Measurements from ENCODE around the gene MSMB.
"Not testable (repeated sequence)": the region's sequence is repeated elsewhere in the genome, so short reads cannot be mapped to it uniquely, and the experiment has no call there.

Gene MSMB

DNA sequence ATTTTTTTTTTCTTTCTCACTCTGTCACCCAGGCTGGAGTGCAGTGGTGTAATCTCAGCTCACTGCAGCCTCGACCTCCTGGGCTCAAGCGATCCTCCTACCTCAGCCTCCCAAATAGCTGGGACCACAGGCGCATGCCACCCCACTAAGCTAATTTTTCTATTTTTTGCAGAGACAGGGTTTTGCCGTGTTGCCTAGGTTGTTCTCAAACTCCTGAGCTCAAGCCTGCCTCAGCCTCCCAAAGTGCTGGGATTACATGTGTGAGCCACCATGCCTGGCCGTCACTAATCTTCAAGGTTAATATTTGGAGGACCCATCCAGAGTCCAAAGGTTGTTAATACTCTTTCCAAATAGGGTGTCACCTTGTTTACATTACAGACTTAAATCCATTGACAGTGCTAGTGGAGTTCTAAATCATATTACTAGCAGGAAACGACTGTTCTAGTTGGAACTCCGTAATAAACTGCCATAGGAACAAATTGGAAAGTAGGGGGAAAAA lies 43.8 kb downstream of the MSMB start:
- not testable (repeated sequence) for H3K9ac ChIP-seq (ENCODE audit: low read depth, low read length); H3K27ac ChIP-seq (ENCODE audit: low read depth, low read length); H3K27me3 ChIP-seq (ENCODE audit: control insufficient read depth, insufficient read depth, low read length); H3K4me3 ChIP-seq (ENCODE audit: low read depth, low read length); H3K9me3 ChIP-seq (ENCODE audit: control insufficient read depth, insufficient read depth, low read length)
- peaks cover 63% of the 10 kb centered on the region for H3K36me3 ChIP-seq (ENCODE audit: control insufficient read depth, insufficient read depth, low read length)
- H3K4me1 ChIP-seq (ENCODE audit: control insufficient read depth, insufficient read depth, low read length) = peaks cover 18% of the 10 kb centered on the region

GRCh38 chr10:46001187-46001756 lies 44.8 kb downstream of the MSMB start:
- peaks cover 19% of the 10 kb centered on the region for H3K4me1 ChIP-seq (ENCODE audit: control insufficient read depth, insufficient read depth, low read length)

DNA sequence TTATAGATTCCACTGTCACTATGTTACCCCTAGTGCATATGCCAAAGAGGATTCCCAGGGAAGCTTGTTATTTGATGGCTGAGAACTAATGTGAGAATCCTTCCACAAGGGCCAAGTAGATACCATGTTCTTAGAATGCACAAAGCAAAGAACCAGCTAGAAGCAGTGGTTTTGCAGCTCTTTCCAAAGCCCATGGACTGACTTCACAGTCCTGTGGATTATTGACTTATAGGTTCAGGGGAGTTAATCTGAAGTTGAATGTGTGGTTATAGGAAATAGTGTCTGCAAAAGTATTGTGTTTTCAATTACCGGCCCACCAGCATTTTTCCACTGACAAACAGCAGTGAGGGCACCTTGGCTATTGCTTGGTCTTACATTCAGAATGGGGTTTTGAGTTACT lies 45.5 kb downstream of the MSMB start:
- no peak overlapping the region for H3K27ac ChIP-seq (ENCODE audit: low read depth, low read length)
- H3K4me3 ChIP-seq (ENCODE audit: low read depth, low read length) = no peak overlapping the region
- peaks cover 19% of the 10 kb centered on the region for H3K4me1 ChIP-seq (ENCODE audit: control insufficient read depth, insufficient read depth, low read length)
- H3K36me3 ChIP-seq (ENCODE audit: control insufficient read depth, insufficient read depth, low read length) = peaks cover 51% of the 10 kb centered on the region
- no peak overlapping the region for H3K9ac ChIP-seq (ENCODE audit: low read depth, low read length)
- H3K9me3 ChIP-seq (ENCODE audit: control insufficient read depth, insufficient read depth, low read length) = no peaks in the 10 kb centered on the region
- H3K27me3 ChIP-seq (ENCODE audit: control insufficient read depth, insufficient read depth, low read length) = no peaks in the 10 kb centered on the region

More at GRCh38 chr10:46001187-46001756, 44.8 kb downstream of the MSMB start:
- Histone ChIP-seq H3K27ac (ENCODE audit: low read depth, low read length) (no peak overlapping the region), H3K4me3 (ENCODE audit: low read depth, low read length) (no peak overlapping the region), H3K9ac (ENCODE audit: low read depth, low read length) (no peak overlapping the region), H3K36me3 (ENCODE audit: control insufficient read depth, insufficient read depth, low read length) (peaks cover 58% of the 10 kb centered on the region), H3K9me3 (ENCODE audit: control insufficient read depth, insufficient read depth, low read length) (no peaks in the 10 kb centered on the region), H3K27me3 (ENCODE audit: control insufficient read depth, insufficient read depth, low read length) (no peaks in the 10 kb centered on the region)

- not testable (repeated sequence) for H3K27me3 ChIP-seq (ENCODE audit: control insufficient read depth, insufficient read depth, low read length); H3K9ac ChIP-seq (ENCODE audit: low read depth, low read length); H3K9me3 ChIP-seq (ENCODE audit: control insufficient read depth, insufficient read depth, low read length); H3K4me3 ChIP-seq (ENCODE audit: low read depth, low read length)
- H3K36me3 ChIP-seq (ENCODE audit: control insufficient read depth, insufficient read depth, low read length) = peaks cover 45% of the 10 kb centered on the region
- peak overlapping the region; percentile 47 for H3K27ac ChIP-seq (ENCODE audit: low read depth, low read length)
- peaks cover 19% of the 10 kb centered on the region for H3K4me1 ChIP-seq (ENCODE audit: control insufficient read depth, insufficient read depth, low read length)
These were observed 46.1 kb downstream of the MSMB start for GRCh38 chr10:45999955-46000354.

DNA sequence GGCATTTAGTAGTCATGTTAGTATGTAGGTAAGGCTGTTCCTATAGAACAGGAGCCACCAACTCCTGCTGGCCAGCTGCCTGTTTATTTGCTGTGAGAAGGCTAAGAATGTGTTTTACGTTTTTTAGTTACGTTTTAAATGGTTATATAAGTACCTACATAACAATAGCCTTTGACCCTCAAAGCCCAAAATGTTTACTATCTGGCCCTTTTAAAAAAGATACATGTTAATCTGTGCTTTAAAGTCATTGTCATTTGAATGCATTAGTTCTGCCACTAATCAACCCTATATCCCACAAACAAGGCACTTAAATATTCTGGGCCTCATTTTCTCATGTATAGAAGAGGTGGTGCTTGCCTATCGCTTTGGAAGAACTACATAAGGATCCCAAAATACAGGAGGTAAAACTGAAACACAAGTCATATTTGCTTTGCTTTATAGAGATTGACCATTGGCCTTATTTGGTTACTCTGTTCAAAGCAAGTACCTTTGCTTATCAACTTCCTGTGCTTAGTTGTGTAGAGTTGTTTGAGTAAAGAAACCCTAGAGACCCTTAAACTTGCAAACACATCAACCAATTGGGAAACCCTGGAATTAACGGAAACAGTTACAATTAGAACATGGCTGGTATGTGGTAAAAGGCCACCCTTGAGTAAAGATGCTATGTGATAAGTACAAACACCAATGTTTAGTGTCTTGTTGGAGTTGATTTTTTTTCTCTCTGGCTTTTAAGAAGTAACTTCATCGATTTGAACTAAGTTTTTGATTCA lies 47.9 kb downstream of the MSMB start:
- H3K4me3 ChIP-seq (ENCODE audit: low read depth, low read length) = no peak overlapping the region
- peaks cover 36% of the 10 kb centered on the region for H3K36me3 ChIP-seq (ENCODE audit: control insufficient read depth, insufficient read depth, low read length)
- peak overlapping the region; percentile 63 for H3K27ac ChIP-seq (ENCODE audit: low read depth, low read length)
- H3K9me3 ChIP-seq (ENCODE audit: control insufficient read depth, insufficient read depth, low read length) = no peaks in the 10 kb centered on the region
- no peak overlapping the region for H3K9ac ChIP-seq (ENCODE audit: low read depth, low read length)
- H3K27me3 ChIP-seq (ENCODE audit: control insufficient read depth, insufficient read depth, low read length) = no peaks in the 10 kb centered on the region
- peaks cover 19% of the 10 kb centered on the region for H3K4me1 ChIP-seq (ENCODE audit: control insufficient read depth, insufficient read depth, low read length)

DNA sequence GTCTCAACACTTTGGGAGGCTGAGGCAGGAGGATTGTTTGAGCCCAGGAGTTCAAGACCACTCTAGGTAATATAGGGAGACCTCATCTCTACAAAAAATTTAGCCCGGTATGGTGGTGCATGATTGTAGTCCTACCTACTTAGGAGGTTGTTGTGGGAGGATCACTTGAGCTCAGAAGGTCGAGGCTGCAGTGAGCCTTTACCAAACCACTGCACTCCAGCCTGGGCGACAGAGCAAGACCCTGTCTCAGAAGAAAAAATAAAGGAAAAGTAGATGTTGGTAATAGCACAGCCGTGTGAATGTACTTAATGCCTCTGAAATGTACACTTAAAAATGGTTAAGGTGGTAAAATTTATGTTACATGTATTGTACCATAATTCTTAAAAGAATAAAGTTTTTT lies 48.5 kb downstream of the MSMB start:
- H3K36me3 ChIP-seq (ENCODE audit: control insufficient read depth, insufficient read depth, low read length) = peaks cover 31% of the 10 kb centered on the region
- H3K9ac ChIP-seq (ENCODE audit: low read depth, low read length) = no peak overlapping the region
- H3K27ac ChIP-seq (ENCODE audit: low read depth, low read length) = peak overlapping the region; percentile 59
- H3K4me1 ChIP-seq (ENCODE audit: control insufficient read depth, insufficient read depth, low read length) = peaks cover 19% of the 10 kb centered on the region
- no peaks in the 10 kb centered on the region for H3K9me3 ChIP-seq (ENCODE audit: control insufficient read depth, insufficient read depth, low read length)
- no peak overlapping the region for H3K4me3 ChIP-seq (ENCODE audit: low read depth, low read length)
- H3K27me3 ChIP-seq (ENCODE audit: control insufficient read depth, insufficient read depth, low read length) = no peaks in the 10 kb centered on the region

GRCh38 chr10:45985590-45985989 lies 60.5 kb downstream of the MSMB start:
- not testable (repeated sequence) for H3K9ac ChIP-seq (ENCODE audit: low read depth, low read length); H3K27ac ChIP-seq (ENCODE audit: low read depth, low read length); H3K9me3 ChIP-seq (ENCODE audit: control insufficient read depth, insufficient read depth, low read length); H3K4me1 ChIP-seq (ENCODE audit: control insufficient read depth, insufficient read depth, low read length); H3K27me3 ChIP-seq (ENCODE audit: control insufficient read depth, insufficient read depth, low read length); H3K4me3 ChIP-seq (ENCODE audit: low read depth, low read length)
- H3K36me3 ChIP-seq (ENCODE audit: control insufficient read depth, insufficient read depth, low read length) = peaks cover 27% of the 10 kb centered on the region

GRCh38 chr10:45984473-45984872 lies 61.6 kb downstream of the MSMB start:
- H3K27me3 ChIP-seq (ENCODE audit: control insufficient read depth, insufficient read depth, low read length); H3K9me3 ChIP-seq (ENCODE audit: control insufficient read depth, insufficient read depth, low read length); H3K4me1 ChIP-seq (ENCODE audit: control insufficient read depth, insufficient read depth, low read length); H3K9ac ChIP-seq (ENCODE audit: low read depth, low read length); H3K27ac ChIP-seq (ENCODE audit: low read depth, low read length); H3K4me3 ChIP-seq (ENCODE audit: low read depth, low read length): not testable (repeated sequence)
- H3K36me3 ChIP-seq (ENCODE audit: control insufficient read depth, insufficient read depth, low read length) = peaks cover 24% of the 10 kb centered on the region

- not testable (repeated sequence) for H3K9ac ChIP-seq (ENCODE audit: low read depth, low read length); H3K27ac ChIP-seq (ENCODE audit: low read depth, low read length)
- H3K36me3 ChIP-seq (ENCODE audit: control insufficient read depth, insufficient read depth, low read length) = peaks cover 17% of the 10 kb centered on the region
These were observed 62.4 kb downstream of the MSMB start for GRCh38 chr10:45983538-45984186.

More at GRCh38 chr10:45983538-45984186, 62.4 kb downstream of the MSMB start:
- H3K9me3 ChIP-seq (ENCODE audit: control insufficient read depth, insufficient read depth, low read length); H3K4me3 ChIP-seq (ENCODE audit: low read depth, low read length); H3K4me1 ChIP-seq (ENCODE audit: control insufficient read depth, insufficient read depth, low read length); H3K27me3 ChIP-seq (ENCODE audit: control insufficient read depth, insufficient read depth, low read length): not testable (repeated sequence)

Data from HUES48 (cell line).